LNCAP (cell line): Measurements from ENCODE around the gene BBIP1.

Experiments
- CTCF ChIP-seq: fragments of 450-650 bp; IDR thresholded peaks from 2 replicates; pipeline ENCODE4 v1.5.1; 2017; ENCODE audit warnings: mild to moderate bottlenecking

The BBIP1 gene

GRCh38 chr10:110918643-110919348 is at the start of gene BBIP1:
TSS of gene BBIP1 (minus strand) at chr10:110919180. CDS start at chr10:110918157, 1,023 bp downstream.
- TF ChIP-seq CTCF: no peak

- no peak for TF ChIP-seq CTCF
Measured at GRCh38 chr10:110967645-110968044, 48.7 kb upstream of the BBIP1 start.

- no peak for TF ChIP-seq CTCF
Measured at GRCh38 chr10:110967009-110967630, 48.1 kb upstream of the BBIP1 start.

GRCh38 chr10:110966146-110966545 is 47.2 kb upstream of the BBIP1 start:
- no peak for TF ChIP-seq CTCF

GRCh38 chr10:110965216-110965615 is 46.2 kb upstream of the BBIP1 start:
- no peak for TF ChIP-seq CTCF

- TF ChIP-seq CTCF: no peak
Measured at GRCh38 chr10:110964681-110965080, 45.7 kb upstream of the BBIP1 start.

- TF ChIP-seq CTCF: no peak
Measured at GRCh38 chr10:110963162-110963561, 44.2 kb upstream of the BBIP1 start.
